OCI-LY7 (cell line): ENCODE measurements around the gene ADSS1. TPM values are rescaled to one million over a fixed set of nuclear protein-coding genes. Genes with fewer than 3 reads are reported as not detected.

Experiments
- BruUV-seq: library from RNA; stranded (reverse); fragments of 400-500 nt; replicated peaks from 2 replicates; lab custom pipeline; 2021; lab: Mats Ljungman, UMichigan
- CTCF ChIA-PET: fragments of 300-600 bp; sonication (Branson Sonifier 250); formaldehyde crosslinking; loops from one replicate; lab custom pipeline; 2022; ENCODE audit warnings: antibody characterized with exemption; ENCODE audit not compliant: unreplicated experiment; lab: Charles Lee
- POLR2A ChIA-PET: fragments of 300-600 bp; sonication (Branson Sonifier 250); formaldehyde crosslinking; loops from one replicate; lab custom pipeline; 2022; ENCODE audit warnings: antibody characterized with exemption; lab: Charles Lee
- DNase-seq: peaks from one replicate; pipeline ENCODE4 v3.0.0-alpha.2; 2015; ENCODE audit warnings: low spot score
- H2AFZ ChIP-seq: fragments of 200-600 bp; sonication (generic), shearing (Covaris generic); 2 replicates; pipeline ENCODE4 v1.6.1; 2014; ENCODE audit warnings: mild to moderate bottlenecking, antibody characterized with exemption, low read length, moderate library complexity
- H3K27ac ChIP-seq: fragments of 200-600 bp; sonication (generic); 2 replicates; pipeline ENCODE4 v1.5.1; 2014; ENCODE audit warnings: mixed run types, low read depth, mild to moderate bottlenecking, moderate library complexity, low read length, inconsistent platforms; ENCODE audit not compliant: poor library complexity, severe bottlenecking
- H3K36me3 ChIP-seq: fragments of 200-600 bp; sonication (generic); 2 replicates; pipeline ENCODE4 v1.6.1; 2014; ENCODE audit warnings: mild to moderate bottlenecking, antibody characterized with exemption, low read length, moderate library complexity, mixed read lengths; ENCODE audit not compliant: insufficient read depth
- H3K4me1 ChIP-seq: fragments of 200-600 bp; sonication (generic); 2 replicates; pipeline ENCODE4 v1.5.1; 2014; ENCODE audit warnings: mild to moderate bottlenecking, low read length; ENCODE audit not compliant: insufficient read depth, poor library complexity, severe bottlenecking
- H3K4me2 ChIP-seq: fragments of 200-600 bp; sonication (generic); 2 replicates; pipeline ENCODE4 v1.6.1; 2014; ENCODE audit warnings: mild to moderate bottlenecking, low read length
- H3K4me3 ChIP-seq: fragments of 200-600 bp; sonication (generic); 2 replicates; pipeline ENCODE4 v1.5.1; 2014; ENCODE audit warnings: mild to moderate bottlenecking, low read depth, low read length; ENCODE audit not compliant: poor library complexity, severe bottlenecking
- H3K79me2 ChIP-seq: fragments of 200-600 bp; sonication (generic); 2 replicates; pipeline ENCODE4 v1.6.1; 2016; ENCODE audit warnings: low read depth, mild to moderate bottlenecking, low read length, moderate library complexity, mixed read lengths; ENCODE audit not compliant: insufficient read depth
- H3K9me2 ChIP-seq: fragments of 200-600 bp; sonication (generic); 2 replicates; pipeline ENCODE4 v1.6.1; 2016; ENCODE audit warnings: mild to moderate bottlenecking, low read length, mixed read lengths; ENCODE audit not compliant: insufficient read depth
- H3K9me3 ChIP-seq: fragments of 200-600 bp; sonication (generic); 2 replicates; pipeline ENCODE4 v1.6.1; 2014; ENCODE audit warnings: mild to moderate bottlenecking, mixed run types, low read length, mixed read lengths
- H4K20me1 ChIP-seq: fragments of 200-600 bp; sonication (generic); 2 replicates; pipeline ENCODE4 v1.6.1; 2014; ENCODE audit warnings: mild to moderate bottlenecking, antibody characterized with exemption, low read length, moderate library complexity, mixed read lengths; ENCODE audit not compliant: insufficient read depth
- CTCF ChIP-seq: fragments of 200-600 bp; sonication (generic); conservative IDR thresholded peaks from 2 replicates; pipeline ENCODE4 v1.5.1; 2014; ENCODE audit warnings: mild to moderate bottlenecking, antibody characterized with exemption, low read length, moderate library complexity, mixed read lengths
- EZH2phosphoT487 ChIP-seq: fragments of 200-600 bp; sonication (generic); IDR thresholded peaks from 2 replicates; pipeline ENCODE4 v1.6.1; 2018; ENCODE audit warnings: low read depth, borderline replicate concordance, mild to moderate bottlenecking, mixed run types, antibody characterized with exemption, low read length, moderate library complexity, mixed read lengths
- intact Hi-C: fragments of 100-400 bp; cut with micrococcal nuclease; formaldehyde crosslinking; loops from one replicate; pipeline ENCODE4 v1.10.0; 2022; ENCODE audit not compliant: unreplicated experiment
- total RNA-seq, 2 experiments: library from RNA; depleted of rRNA in 1 of 2; stranded (reverse); fragments of >200 nt in 1 of 2; shearing (Covaris generic) in 1 of 2; gene quantifications; 2 replicates each; pipeline ENCODE4 v1.2.3, GENCODE V29; 2014 to 2022

Gene ADSS1
- total RNA-seq, 2 experiments from 2014 or later = 2.8 TPM; not detected in 1

- no peak for DNase-seq
- no peak for TF ChIP-seq EZH2phosphoT487
- TF ChIP-seq CTCF = peak; percentile 34
- Histone ChIP-seq H3K9me2 (no peaks in the 10 kb centered on the region), H3K4me3 (no peak overlapping the region), H3K27ac (peak overlapping the region; percentile 52), H3K4me2 (peak overlapping the region; percentile 48), H2AFZ (peak overlapping the region; percentile 61), H3K4me1 (peaks cover 52% of the 10 kb centered on the region), H4K20me1 (no peaks in the 10 kb centered on the region), H3K36me3 (no peaks in the 10 kb centered on the region), H3K79me2 (no peaks in the 10 kb centered on the region), H3K9me3 (no peaks in the 10 kb centered on the region)
- no TSS peak for BruUV-seq
- ChIA-PET CTCF (interaction anchor here (0.9 to 1.5 kb wide), 2 partner anchors 24 to 26 kb away, joined by 5 read pairs; no protein-coding TSS in a partner anchor), POLR2A (interaction anchor here (1.0 to 1.7 kb wide), 3 partner anchors 10 to 26 kb away, joined by 3 to 12 read pairs (median 11); no protein-coding TSS in a partner anchor)
- intact Hi-C loops = loop anchor here (1.0 kb wide), 2 partner anchors 21 to 31 kb away; no protein-coding TSS in a partner anchor
Measured at GRCh38 chr14:104681689-104682074, 42.3 kb upstream of the ADSS1 start.

- intact Hi-C loops = no loop called here
- Histone ChIP-seq H3K4me3 (no peak overlapping the region), H3K9me3 (no peaks in the 10 kb centered on the region), H3K9me2 (no peaks in the 10 kb centered on the region), H3K36me3 (no peaks in the 10 kb centered on the region), H2AFZ (no peak overlapping the region), H4K20me1 (no peaks in the 10 kb centered on the region), H3K4me1 (peaks cover 52% of the 10 kb centered on the region), H3K4me2 (no peak overlapping the region; the same call in 1 of the 2 replicates), H3K27ac (no peak overlapping the region), H3K79me2 (no peaks in the 10 kb centered on the region)
- ChIA-PET CTCF (interaction anchor here (0.6 kb wide), 1 partner anchor 31 kb away, joined by 6 read pairs; no protein-coding TSS in a partner anchor), POLR2A (interaction anchor here (0.6 kb wide), 1 partner anchor 42 kb away, joined by 3 read pairs; no protein-coding TSS in a partner anchor)
- BruUV-seq = no TSS peak
- TF ChIP-seq EZH2phosphoT487 (no peak), CTCF (no peak)
- DNase-seq = no peak
Measured at GRCh38 chr14:104682107-104682593, 41.9 kb upstream of the ADSS1 start.
